Right ventricle myocardium inferior (tissue), 1 donor: Measurements from ENCODE around the gene SFSWAP. TPM values are rescaled to one million over a fixed set of nuclear protein-coding genes. Genes with fewer than 3 reads are reported as not detected.
"Not testable (repeated sequence)": the region's sequence is repeated elsewhere in the genome, so short reads cannot be mapped to it uniquely, and the experiment has no call there.

Experiments
- ATAC-seq: fragments of 200-7000 bp; cut with Tn5 transposase; one replicate; pipeline ENCODE4 v1.9.1; 2020; ENCODE audit warnings: mild to moderate bottlenecking, moderate library complexity
- DNase-seq: peaks from one replicate; pipeline ENCODE4 v3.0.0; 2021; ENCODE audit errors: missing footprints
- intact Hi-C: fragments of 100-400 bp; cut with DNase I; formaldehyde crosslinking; loops from one replicate; pipeline ENCODE4 v1.11.0; 2022
- total RNA-seq: library from RNA; stranded (reverse); fragmentation: NEBNext Ultra II Directional; extraction: Animal tissue kit (Norgen Biotek cat#: 25700); gene quantifications from one replicate; pipeline ENCODE4 v1.2.1, GENCODE V29; 2021
- donor health status: DM: no; HTN: yes; CAD: no; lungs with severe emphysema.

Gene SFSWAP
- total RNA-seq, 1 donor from 2014 or later = 19.4 TPM

DNA sequence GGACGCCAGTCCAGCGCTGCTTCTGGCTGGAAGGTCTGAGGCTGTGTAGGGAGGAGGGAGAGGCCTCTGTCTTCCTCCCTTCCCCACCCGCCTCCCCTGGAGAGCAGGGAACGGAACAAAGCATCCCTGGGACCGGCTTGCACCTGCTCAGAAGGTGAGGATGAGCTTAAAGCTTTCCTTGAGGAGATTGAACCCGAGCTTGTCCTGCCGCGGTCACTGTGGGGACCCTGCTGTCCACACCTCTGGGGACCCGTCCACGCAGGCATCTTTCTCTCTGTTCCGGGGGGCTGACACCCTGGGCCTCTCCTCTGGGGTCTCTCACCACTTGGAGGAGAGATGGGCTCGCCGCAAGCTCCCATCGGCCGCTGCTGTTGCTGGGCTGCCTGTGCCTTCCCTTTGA is 33.2 kb upstream of the SFSWAP start:
- ATAC-seq = no peak
- intact Hi-C loops = no loop called here
- no peak for DNase-seq

- intact Hi-C loops, ATAC-seq: not testable (repeated sequence)
These were observed 32.3 kb upstream of the SFSWAP start for GRCh38 chr12:131678389-131679181.

DNA sequence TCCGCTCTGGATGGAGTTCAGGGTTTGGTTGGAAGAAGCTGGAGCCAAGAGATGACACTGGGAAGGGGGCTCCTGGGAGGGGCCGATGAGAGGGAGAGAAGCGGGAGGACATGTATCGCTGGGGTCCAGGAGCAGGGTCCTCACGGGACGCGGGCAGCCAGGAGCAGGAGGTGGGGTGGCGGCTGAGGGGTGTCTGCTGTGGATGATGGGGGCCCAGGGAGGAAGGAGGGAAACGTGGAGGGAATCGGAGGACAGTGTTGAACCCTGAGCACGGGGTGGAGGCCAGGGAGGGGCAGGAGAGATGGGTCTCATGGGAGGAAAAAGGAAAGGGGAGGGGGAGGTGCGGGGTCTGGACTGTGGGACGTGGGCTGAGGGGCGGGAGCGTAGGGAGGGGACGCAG is 31.7 kb upstream of the SFSWAP start:
- intact Hi-C loops, DNase-seq: not testable (repeated sequence)
- peak; percentile 4 for ATAC-seq

More at GRCh38 chr12:131678389-131679181, 32.3 kb upstream of the SFSWAP start:
- not testable (repeated sequence) for DNase-seq

- intact Hi-C loops, ATAC-seq, DNase-seq: not testable (repeated sequence)
These were observed 31.1 kb upstream of the SFSWAP start for GRCh38 chr12:131679816-131680215.

DNA sequence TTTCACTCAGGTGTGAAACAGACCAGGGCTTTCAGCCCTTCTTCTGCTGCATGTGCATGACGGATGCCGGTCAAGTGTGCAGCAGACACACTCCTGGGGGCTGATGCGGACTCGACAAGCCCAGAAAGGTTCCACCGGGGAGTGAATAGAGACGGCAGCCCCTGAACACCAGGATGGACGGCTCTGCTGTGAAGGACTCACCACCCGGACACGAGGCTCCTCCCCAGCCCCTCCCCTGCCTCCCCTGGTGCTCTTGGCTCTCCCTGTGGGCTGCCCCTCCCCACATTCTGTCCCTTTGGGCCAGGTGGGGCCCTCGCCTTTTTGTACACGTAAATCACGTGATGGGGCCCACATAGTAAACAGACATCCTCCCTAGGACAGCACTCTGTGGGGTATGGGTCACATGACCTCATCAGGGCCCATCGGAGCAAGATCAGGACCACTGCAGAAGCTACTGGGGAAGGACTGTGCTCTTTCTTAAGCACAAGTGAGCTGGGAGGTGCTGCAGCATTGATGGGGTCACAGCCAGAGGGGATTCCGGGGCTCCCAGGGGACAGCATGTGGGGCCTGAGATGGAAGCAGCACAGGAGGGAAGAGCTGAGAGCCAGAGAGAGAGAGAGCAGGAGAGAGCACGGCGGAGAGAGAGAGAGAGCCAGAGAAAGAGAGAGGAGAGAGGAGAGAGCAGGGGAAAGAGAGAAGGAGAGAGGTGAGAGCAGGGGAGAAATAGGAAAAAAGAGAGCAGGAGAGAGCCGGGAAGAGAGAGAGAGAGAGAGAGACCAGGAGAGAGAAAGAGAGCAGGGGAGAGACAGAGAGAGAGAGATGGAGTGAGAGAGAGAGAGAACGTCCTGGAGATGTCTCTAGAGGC is 30.3 kb upstream of the SFSWAP start:
- ATAC-seq = not testable (repeated sequence)

GRCh38 chr12:131681257-131681620 is 29.7 kb upstream of the SFSWAP start:
- intact Hi-C loops = no loop called here

More for the DNA sequence above, 30.3 kb upstream of the SFSWAP start:
- DNase-seq, intact Hi-C loops: not testable (repeated sequence)

DNA sequence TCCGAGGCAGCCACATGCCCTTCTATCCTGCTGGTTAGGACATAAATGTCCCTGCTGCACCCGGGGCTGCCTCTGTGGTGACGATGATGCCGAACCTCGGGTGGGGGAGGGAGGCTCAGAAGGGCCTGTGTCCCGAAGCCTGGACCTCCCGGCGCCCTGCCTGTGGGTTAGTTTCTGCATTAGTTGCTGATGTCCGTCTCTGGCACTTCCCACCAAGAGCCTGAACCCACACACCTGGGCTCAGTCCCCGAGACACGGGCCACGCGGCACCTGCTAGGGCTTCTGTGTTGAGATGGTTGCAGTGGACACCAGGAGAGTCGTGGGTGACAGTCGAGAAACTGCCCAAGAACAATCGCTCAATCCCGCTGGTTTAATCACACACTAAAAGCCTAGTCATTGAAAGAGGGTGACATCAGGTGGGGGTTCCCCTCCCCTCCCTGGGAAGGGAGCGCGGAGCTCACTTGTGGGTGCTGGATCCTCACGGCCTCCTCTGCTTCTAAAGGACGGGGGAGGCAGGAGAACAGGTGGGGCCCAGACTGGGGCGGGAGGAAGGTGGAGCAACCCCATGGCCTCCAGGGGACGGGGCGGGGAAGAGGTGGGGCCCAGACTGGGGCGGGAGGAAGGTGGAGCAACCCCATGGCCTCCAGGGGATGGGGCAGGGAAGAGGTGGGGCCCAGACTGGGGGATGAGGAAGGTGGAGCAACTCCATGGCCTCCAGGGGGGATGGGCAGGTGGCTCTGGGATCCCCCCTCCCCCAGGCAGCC is 29.0 kb upstream of the SFSWAP start:
- DNase-seq, intact Hi-C loops: not testable (repeated sequence)
- peak; percentile 82 for ATAC-seq

More at GRCh38 chr12:131681257-131681620, 29.7 kb upstream of the SFSWAP start:
- no peak for ATAC-seq
- DNase-seq = no peak

- intact Hi-C loops = no loop called here
These were observed 28.4 kb upstream of the SFSWAP start for GRCh38 chr12:131682510-131682895.

GRCh38 chr12:131683266-131684014 is 27.4 kb upstream of the SFSWAP start:
- intact Hi-C loops = no loop called here

More at GRCh38 chr12:131682510-131682895, 28.4 kb upstream of the SFSWAP start:
- DNase-seq (no peak), ATAC-seq (no peak)

DNA sequence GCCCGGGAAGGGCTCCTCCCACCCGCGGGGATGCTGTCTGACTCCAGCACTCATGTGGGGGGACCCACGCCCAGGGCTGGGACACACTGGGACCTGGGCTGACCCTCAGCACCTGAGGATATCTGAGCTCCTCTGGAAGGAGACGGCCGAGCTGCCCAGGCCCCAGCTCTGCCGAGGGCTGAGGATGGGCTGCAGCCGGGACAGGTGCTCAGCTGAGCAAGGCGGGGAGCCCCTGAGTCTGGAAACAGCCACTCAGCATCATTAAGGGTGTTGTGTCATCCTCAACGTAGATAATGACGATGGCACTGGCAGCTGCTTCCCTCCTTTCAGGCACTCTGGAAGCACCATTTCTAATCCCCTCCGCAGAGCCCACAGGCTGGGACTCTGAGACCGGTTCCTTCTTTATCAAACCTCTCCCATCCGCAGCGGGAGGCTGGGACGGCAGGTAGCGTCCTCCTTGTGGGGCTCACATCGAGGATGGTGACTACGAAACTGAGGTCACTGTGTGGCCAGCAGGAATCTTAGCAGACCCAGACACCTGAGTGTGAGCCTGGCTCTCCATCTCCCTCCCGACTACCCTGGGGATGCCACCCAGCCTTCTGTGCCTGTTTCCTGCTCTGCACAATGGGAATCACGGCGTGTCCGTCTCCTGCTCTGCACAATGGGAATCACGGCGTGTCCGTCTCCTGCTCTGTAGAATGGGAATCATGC is 26.7 kb upstream of the SFSWAP start:
- DNase-seq (no peak), ATAC-seq (no peak)
- intact Hi-C loops = no loop called here

More at GRCh38 chr12:131683266-131684014, 27.4 kb upstream of the SFSWAP start:
- ATAC-seq (no peak), DNase-seq (no peak)

DNA sequence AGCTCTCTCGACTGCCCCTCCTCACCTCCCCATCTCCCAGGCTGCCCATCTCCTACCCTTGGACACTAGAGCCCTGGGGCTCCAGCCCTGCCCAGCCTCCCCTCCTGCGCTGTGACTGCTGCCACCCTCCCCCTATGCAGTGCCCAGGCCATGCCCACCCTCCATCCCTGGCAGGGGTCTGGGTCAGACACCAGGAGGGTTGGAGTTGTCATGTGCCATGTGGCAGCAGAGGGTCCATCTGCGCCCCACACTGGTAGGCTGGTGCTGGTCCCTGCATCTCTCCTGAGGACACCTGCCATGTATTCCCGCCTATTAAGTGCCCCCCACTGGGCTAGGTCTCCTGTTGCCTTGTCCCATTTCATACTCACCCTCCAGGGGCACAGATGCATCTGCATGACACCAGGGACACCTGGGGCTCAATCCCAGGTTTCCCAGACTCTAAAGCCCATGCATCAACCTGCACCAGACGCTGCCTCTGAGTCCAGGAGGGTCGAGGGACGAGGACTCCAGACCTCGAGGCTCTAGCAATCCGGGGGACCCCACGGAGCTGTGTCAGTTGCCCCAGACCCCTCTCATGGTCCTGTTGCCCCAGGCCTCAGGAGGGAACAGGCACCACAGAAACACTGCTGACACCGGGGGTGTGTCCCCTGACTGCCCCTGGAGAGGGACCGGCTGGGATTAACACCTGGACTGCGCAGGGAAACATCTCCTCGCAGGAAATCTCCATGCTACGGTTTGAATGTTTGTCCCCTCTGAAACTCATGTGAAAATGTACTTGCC is 23.4 kb upstream of the SFSWAP start:
- DNase-seq = no peak
- ATAC-seq = no peak
- intact Hi-C loops = no loop called here

DNA sequence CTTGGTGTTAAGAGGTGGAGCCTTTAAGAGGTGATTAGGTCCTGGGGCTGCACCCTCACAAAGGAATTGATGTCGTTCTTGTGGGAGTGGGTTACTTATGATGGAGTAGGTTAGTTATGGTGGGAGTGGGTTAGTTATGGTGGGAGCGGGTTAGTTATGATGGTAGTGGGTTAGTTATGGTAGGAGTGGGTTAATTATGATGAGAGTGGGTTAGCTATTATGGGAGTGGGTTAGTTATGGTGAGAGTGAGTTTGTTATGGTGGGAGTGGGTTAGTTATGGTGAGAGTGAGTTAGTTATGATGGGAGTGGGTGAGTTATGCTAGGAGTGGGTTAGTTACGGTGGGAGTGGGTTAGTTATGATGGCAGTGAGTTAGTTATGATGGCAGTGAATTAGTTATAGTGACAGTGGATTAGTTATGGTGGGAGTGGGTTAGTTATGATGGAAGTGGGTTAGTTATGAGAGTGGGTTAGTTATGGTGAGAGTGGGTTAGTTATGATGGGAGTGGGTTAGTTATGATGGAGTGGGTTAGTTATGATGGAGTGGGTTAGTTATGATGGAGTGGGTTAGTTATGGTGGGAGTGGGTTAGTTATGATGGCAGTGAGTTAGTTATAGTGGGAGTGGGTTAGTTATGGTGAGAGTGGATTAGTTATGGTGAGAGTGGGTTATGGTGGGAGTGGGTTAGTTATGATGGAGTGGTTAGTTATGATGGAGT is 22.6 kb upstream of the SFSWAP start:
- ATAC-seq (no peak), DNase-seq (no peak)
- intact Hi-C loops = no loop called here

GRCh38 chr12:131688845-131689154 is 22.1 kb upstream of the SFSWAP start:
- no peak for ATAC-seq
- intact Hi-C loops = no loop called here

DNA sequence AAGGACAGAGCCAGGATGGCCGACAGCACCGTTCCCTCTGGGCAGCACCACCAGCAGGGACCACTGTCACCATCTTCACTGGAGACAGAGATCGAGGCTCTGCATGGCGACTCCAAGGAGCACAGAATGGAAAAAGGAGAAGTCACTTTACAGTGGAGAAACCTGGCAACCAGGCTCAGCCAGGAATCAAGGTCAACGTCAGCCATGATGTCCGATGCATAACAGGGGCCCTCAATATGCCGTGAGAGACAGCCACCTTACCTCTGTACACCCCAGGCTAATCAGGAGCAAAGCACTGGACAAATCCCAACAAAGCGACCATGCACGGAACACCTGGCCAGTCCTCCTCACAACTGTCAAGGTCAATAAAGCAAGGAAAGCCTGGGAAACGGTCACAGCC is 20.6 kb upstream of the SFSWAP start:
- DNase-seq = no peak
- intact Hi-C loops = no loop called here

More at GRCh38 chr12:131688845-131689154, 22.1 kb upstream of the SFSWAP start:
- no peak for DNase-seq

DNA sequence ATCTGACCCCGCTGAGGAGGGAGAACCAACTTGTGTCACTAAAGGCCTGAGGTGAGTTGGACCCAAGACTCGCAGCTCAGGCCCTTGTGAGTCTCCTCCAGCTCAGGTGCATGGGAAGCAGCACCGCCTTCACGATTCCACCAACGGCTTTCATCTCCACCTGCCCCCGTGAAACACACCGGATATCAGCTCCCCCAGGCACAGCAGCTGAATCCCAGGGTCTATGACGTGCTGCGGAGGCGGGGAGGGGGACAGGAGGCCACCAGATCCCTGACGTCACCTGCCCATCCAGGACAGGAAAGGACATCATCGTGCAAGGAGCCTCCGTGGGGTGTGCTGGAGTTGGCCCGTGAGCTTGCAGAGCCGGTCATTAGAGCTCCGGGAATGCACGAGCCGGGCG is 18.5 kb upstream of the SFSWAP start:
- intact Hi-C loops = no loop called here
- ATAC-seq = no peak
- no peak for DNase-seq

More for the DNA sequence above, 20.6 kb upstream of the SFSWAP start:
- no peak for ATAC-seq

DNA sequence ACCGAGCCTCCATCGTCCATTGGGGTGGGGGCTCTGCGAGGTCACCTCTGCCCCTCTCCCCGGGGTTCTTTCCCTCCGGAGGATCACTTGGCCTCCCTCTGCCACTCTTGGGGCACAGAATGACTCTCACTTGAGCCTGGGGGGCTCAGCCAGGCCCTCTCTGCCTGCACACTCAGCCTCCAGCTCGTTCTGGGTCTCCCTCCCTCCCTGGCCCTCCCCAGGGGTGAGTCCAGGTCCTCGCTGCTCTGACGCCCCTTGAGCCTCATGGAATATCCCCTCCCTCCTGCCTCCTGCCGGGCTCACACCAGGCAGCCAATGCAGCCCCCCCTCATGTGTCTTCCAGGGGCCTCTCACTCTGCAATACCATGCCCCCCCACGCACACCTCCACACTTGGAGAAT is 17.7 kb upstream of the SFSWAP start:
- intact Hi-C loops = no loop called here
- no peak for ATAC-seq
- DNase-seq = no peak
